Heart left ventricle (tissue), 13 donors: ENCODE results near the gene ENKD1.

Experiments
- CTCF ChIP-seq, 12 donors: fragments of 200-600 bp; sonication (generic) in 4 of 12; IDR thresholded peaks; one replicate each; pipeline versions ENCODE4 v1.5.0 to v1.8.0; 2018 to 2022; ENCODE audit warnings: antibody characterized with exemption in 12 of 12, mild to moderate bottlenecking in 5 of 12
- POLR2A ChIP-seq, 2 donors: fragments of 450-650 bp; IDR thresholded peaks; one replicate each; pipeline ENCODE4 v1.6.1; 2017; ENCODE audit warnings: antibody characterized with exemption in 2 of 2, mild to moderate bottlenecking in 2 of 2, moderate library complexity in 2 of 2
- donor health status: ischemic (EF 13 %, LVEDD 7.1; RV severe dilation, severe dysfunction).
- donor health status: DM: no; HTN: yes; CAD: no.
- donor health status: DM: no; HTN: no; CAD: no.
- donor health status: ischemic (EF 25% LVEDD 6.9; RV normal size, moderate dysfunction).
- donor health status: ischemic (EF 25% LVEDD 5.7; RV mildly dilated, moderate dysfunction).
- donor health status: ischemic (EF 35%, LVEDD 5.7; RV mildly dilated, moderate dysfunction).
- donor health status: nonischemic (EF 11% LVEDD 7.7; RV severe dilation, severe dysfunction).
- donor health status: DM: yes; HTN: yes; CAD: no.
- donor health status: PGD.
- donor health status: ischemic (EF 29% LVEDD 5.4; RV normal size, mild dysfunction).
- donor health status: nonischemic (EF 23%, LVEDD 6.1; RV moderate dilation, normal function).

- TF ChIP-seq CTCF (IDR thresholded peaks at IDR 0.05) = no peak
- TF ChIP-seq POLR2A (IDR thresholded peaks at IDR 0.05) = no peak
Observed at GRCh38 chr16:67709050-67709449, 42.5 kb upstream of the ENKD1 start.
